HUDEP-2 (cell line): ENCODE data around the gene TNFRSF8.

Source experiments
- DNase-seq, 76 experiments: peaks; one replicate each; lab custom pipeline; 2025; ENCODE audit not compliant: unreplicated experiment in 76 of 76; lab: John Stamatoyannopoulos, UW

TNFRSF8 gene

DNA sequence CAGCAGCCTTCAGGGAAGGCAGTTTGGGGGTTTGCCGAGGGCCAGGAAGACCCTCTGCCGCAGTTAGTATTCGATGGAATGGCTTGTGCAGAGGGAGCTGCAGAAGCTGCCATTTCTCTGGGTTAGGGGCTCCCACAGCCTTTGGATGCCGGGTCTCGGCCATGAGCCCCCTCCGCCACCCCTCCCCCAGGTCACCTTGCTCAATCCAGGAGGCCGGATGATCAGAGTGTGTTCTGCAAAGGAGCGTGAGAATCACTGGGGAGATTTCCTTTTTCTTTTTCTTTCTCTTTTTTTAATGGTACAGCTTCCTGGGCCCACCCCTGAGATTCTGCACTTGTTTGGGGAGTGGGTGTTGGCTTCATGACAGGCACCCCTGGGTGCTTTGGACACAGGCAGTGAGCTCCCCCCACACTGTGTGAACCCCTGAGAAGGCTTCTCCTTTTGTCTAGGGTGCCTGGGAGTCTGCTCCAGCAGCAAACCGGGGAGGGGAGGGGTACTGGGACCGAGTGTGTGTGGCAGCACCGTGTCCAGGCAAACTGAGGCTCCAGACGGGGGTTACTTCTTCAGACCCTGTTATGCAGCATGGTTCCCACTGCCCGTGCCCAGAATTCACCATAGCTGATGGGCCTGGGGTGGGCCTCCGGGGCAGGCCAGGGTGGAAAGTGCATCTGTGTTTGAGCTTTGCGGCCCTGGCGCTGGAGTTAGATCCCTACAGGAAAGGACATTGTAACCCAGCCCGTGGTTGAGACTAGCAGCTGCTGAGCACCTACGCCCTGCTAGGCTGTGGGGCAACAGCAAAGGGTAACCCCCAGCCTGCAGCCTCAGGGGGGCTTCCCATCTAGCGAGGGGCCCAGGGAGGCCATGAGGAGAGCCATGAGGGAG is 122.2 kb downstream of the TNFRSF8 start:
- DNase-seq, result no peak

- no peak for DNase-seq
Measured at GRCh38 chr1:12185918-12186678, 123.0 kb downstream of the TNFRSF8 start.

DNA sequence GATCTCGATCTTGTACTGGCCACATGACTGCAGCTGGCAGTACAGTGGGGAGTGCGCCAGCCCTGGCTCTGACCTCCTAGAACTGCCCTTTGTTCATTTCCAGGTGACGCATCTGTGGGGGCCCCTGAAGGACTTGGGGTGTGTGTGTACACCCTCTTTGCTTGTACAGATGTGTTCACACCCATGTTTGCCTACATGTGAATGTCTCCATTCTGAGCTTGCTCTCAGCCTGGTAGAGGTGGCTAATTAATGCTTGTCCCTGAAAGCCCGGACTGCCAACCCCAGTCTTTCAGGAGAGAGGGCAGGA is 123.5 kb downstream of the TNFRSF8 start:
- DNase-seq, result no peak

DNA sequence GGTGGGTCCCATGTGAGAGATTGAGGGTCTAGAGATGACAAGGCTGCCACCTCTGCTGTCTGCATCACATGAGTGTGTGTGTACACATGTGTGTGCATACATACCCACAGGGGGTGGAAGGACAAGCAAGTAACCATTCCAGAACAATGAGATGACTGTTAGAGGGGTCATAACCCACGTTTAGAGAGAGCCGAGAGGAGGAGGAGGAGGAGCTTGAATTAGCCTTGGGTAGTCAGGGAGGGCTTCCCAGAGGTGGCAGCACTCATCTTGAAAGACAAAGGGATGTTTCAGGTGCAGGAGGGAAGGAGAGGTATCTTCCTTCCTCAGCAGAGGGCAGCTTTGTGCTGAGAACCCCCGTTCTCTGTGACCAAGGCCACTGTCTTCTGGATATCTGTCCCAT is 125.0 kb downstream of the TNFRSF8 start:
- no peak for DNase-seq

GRCh38 chr1:12188657-12189327 is 125.7 kb downstream of the TNFRSF8 start:
- no peak for DNase-seq

- no peak for DNase-seq
Measured at GRCh38 chr1:12189328-12189682, 126.2 kb downstream of the TNFRSF8 start.

DNA sequence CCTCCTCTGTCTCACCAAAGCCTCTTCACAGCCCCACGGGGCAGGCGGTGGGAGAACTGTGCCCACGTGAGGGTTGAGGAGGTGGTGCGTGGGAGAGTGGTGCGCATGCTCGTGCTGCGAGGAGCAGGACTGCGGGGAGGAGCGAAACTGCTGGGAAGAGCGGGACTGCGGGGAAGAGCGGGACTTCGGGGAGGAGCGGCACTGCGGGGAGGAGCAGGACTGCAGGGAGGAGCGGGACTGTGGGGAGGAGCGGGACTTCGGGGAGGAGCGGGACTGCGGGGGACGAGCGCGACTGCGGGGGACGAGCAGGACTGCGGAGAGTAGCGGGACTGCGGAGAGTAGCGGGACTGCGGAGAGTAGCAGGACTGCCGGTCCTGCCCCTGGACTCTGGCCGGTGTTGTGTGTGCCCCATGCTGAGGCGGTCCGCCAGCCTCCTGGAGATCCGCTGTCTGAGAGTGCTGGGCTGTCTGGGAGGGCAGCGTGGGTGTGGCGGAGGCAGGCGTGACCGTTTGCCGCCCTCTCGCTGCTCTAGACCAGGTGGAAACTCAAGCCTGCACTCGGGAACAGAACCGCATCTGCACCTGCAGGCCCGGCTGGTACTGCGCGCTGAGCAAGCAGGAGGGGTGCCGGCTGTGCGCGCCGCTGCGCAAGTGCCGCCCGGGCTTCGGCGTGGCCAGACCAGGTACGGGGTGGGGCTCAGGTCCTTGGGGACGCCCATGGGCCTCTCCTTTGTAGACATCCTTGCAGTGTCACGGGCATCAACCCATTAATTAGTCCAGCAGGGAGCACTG is 128.3 kb downstream of the TNFRSF8 start:
- no peak for DNase-seq
